Dendritic cell treated with granulocyte-macrophage colony-stimulating factor and Interleukin-4, amounts not matched to agents 40 ng/mL and 50 ng/mL, for 4 days (primary cell): ENCODE measurements around the gene EIF4G3.

Source experiments
- H3K27ac Mint-ChIP-seq: one replicate; pipeline ENCODE4 v1.8.0; 2022; ENCODE audit warnings: mild to moderate bottlenecking, mixed read lengths
- H3K27me3 Mint-ChIP-seq: one replicate; pipeline ENCODE4 v1.8.0; 2022; ENCODE audit warnings: mild to moderate bottlenecking, mixed read lengths
- H3K36me3 Mint-ChIP-seq: one replicate; pipeline ENCODE4 v1.8.0; 2022; ENCODE audit warnings: low read depth, mixed read lengths
- H3K4me1 Mint-ChIP-seq: one replicate; pipeline ENCODE4 v1.8.0; 2022; ENCODE audit warnings: low read depth, mixed read lengths
- H3K4me3 Mint-ChIP-seq: one replicate; pipeline ENCODE4 v1.8.0; 2022; ENCODE audit warnings: mild to moderate bottlenecking, moderate library complexity, mixed read lengths
- H3K9me3 Mint-ChIP-seq: one replicate; pipeline ENCODE4 v1.8.0; 2022; ENCODE audit warnings: mixed read lengths
- intact Hi-C: fragments of 100-400 bp; cut with micrococcal nuclease; formaldehyde crosslinking; loops from one replicate; pipeline ENCODE4 v1.15.0; 2022

EIF4G3 gene

GRCh38 chr1:21089299-21089698, 87.4 kb downstream of the EIF4G3 start:
- Mint-ChIP-seq H3K36me3 (peaks cover 43% of the 10 kb centered on the region), H3K27me3 (no peaks in the 10 kb centered on the region), H3K4me3 (peak overlapping the region; percentile 67), H3K27ac (peak overlapping the region; percentile 89), H3K4me1 (peaks cover 52% of the 10 kb centered on the region), H3K9me3 (no peaks in the 10 kb centered on the region)
- intact Hi-C loops, result loop anchor here (10.0 kb wide), 1 partner anchor 86 kb away; the partner anchor contains the start of gene EIF4G3

DNA sequence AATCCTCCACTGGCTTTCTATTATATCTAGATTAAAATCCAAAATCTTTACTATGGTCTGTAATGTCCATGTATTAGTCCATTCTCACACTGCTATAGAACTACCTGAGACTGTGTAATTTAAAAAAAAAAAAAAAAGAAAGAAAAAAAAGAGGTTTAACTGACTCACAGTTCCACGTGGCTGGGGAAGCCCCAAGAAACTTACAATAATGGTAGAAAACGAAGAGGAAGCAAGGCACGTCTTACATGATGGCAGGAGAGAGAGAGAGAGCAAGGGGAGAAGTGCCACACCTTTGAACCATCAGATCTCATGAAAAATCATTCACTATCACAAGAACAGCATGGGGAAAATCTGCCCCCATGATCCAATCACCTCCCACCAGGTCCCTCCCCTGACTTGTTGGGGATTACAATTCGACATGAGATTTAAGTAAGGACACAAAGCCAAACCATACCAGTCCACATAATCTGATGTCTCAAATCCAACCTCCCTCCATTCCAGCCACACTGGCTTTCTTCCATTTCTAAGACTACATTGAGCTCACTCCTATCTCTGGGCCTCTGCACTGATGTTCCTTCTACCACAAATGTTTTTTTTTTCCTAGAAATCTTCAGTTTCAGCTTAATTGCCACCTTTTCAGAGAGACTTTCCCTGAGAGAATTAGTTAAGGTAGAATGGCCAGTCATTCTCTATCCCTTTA, 92.4 kb downstream of the EIF4G3 start:
- Mint-ChIP-seq H3K9me3 (no peaks in the 10 kb centered on the region), H3K4me3 (no peak overlapping the region), H3K36me3 (peaks cover 71% of the 10 kb centered on the region), H3K4me1 (peaks cover 29% of the 10 kb centered on the region), H3K27me3 (no peaks in the 10 kb centered on the region), H3K27ac (no peak overlapping the region)
- intact Hi-C loops, result loop anchor here (10.0 kb wide), 1 partner anchor 91 kb away; the partner anchor contains the start of gene EIF4G3

DNA sequence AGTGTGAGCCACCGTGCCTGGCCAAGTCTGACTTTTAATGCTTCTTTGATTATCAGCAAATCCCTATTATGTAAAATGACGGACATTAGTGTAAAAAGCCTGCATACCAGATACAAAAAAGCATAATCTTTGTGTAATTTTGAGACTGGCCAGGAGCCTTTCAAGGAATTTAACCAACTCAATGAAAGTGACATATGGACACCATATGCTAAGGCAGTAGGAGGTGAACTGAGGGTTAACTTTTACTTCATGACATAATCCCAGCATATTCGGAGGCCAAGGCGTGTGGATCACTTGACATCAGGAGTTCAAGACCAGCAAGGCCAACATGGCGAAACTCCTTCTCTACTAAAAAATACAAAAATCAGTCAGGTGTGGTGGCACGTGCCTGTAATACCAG, 94.6 kb downstream of the EIF4G3 start:
- Mint-ChIP-seq H3K9me3 (no peaks in the 10 kb centered on the region), H3K4me3 (no peak overlapping the region), H3K27ac (no peak overlapping the region), H3K4me1 (peaks cover 23% of the 10 kb centered on the region), H3K27me3 (no peaks in the 10 kb centered on the region), H3K36me3 (peaks cover 71% of the 10 kb centered on the region)
- intact Hi-C loops, result loop anchor here (10.0 kb wide), 1 partner anchor 93 kb away; the partner anchor contains the start of gene EIF4G3

- H3K4me1 Mint-ChIP-seq, result peaks cover 18% of the 10 kb centered on the region
- H3K27ac Mint-ChIP-seq, result no peak overlapping the region
Measured at GRCh38 chr1:21077085-21077484, 99.6 kb downstream of the EIF4G3 start.

GRCh38 chr1:21072721-21073120, 104.0 kb downstream of the EIF4G3 start:
- intact Hi-C loops, result no loop called here

More at GRCh38 chr1:21077085-21077484, 99.6 kb downstream of the EIF4G3 start:
- no peaks in the 10 kb centered on the region for H3K9me3 Mint-ChIP-seq
- intact Hi-C loops, result no loop called here
- peaks cover 51% of the 10 kb centered on the region for H3K36me3 Mint-ChIP-seq
- no peak overlapping the region for H3K4me3 Mint-ChIP-seq
- H3K27me3 Mint-ChIP-seq, result no peaks in the 10 kb centered on the region

DNA sequence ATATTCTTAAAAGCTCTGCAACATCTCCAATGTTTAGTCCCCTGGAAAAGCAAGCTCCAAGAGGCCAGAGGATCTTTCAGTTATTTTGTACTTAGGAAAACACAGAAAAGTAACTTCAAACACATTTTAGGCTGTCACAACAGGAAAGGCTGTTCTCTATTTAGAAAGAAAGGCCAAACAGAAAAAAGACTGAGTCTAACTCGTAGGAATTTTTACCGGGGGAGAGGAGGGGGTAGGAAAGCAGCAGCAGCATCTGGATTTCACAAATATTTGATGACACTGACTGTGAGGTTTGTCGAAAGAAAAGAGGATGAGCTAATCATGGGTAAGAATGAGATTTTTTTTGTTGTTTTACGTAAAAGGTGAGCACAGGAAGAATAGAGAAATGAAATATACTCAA, 107.1 kb downstream of the EIF4G3 start:
- no peak overlapping the region for H3K4me3 Mint-ChIP-seq
- H3K27me3 Mint-ChIP-seq, result no peaks in the 10 kb centered on the region
- H3K36me3 Mint-ChIP-seq, result peaks cover 16% of the 10 kb centered on the region
- H3K4me1 Mint-ChIP-seq, result peaks cover 9% of the 10 kb centered on the region
- H3K27ac Mint-ChIP-seq, result no peak overlapping the region
- intact Hi-C loops, result loop anchor here (10.0 kb wide), 1 partner anchor 45 kb away; no protein-coding TSS in a partner anchor
- no peaks in the 10 kb centered on the region for H3K9me3 Mint-ChIP-seq

More at GRCh38 chr1:21072721-21073120, 104.0 kb downstream of the EIF4G3 start:
- H3K9me3 Mint-ChIP-seq, result no peaks in the 10 kb centered on the region
- no peaks in the 10 kb centered on the region for H3K27me3 Mint-ChIP-seq
- H3K4me3 Mint-ChIP-seq, result no peak overlapping the region
- no peak overlapping the region for H3K27ac Mint-ChIP-seq
- peaks cover 36% of the 10 kb centered on the region for H3K36me3 Mint-ChIP-seq
- H3K4me1 Mint-ChIP-seq, result peaks cover 28% of the 10 kb centered on the region

GRCh38 chr1:21068937-21069336, 107.8 kb downstream of the EIF4G3 start:
- Mint-ChIP-seq H3K36me3 (peaks cover 16% of the 10 kb centered on the region), H3K4me3 (no peak overlapping the region), H3K4me1 (peaks cover 9% of the 10 kb centered on the region), H3K9me3 (no peaks in the 10 kb centered on the region), H3K27me3 (no peaks in the 10 kb centered on the region), H3K27ac (no peak overlapping the region)
- intact Hi-C loops, result loop anchor here (10.0 kb wide), 1 partner anchor 46 kb away; no protein-coding TSS in a partner anchor

DNA sequence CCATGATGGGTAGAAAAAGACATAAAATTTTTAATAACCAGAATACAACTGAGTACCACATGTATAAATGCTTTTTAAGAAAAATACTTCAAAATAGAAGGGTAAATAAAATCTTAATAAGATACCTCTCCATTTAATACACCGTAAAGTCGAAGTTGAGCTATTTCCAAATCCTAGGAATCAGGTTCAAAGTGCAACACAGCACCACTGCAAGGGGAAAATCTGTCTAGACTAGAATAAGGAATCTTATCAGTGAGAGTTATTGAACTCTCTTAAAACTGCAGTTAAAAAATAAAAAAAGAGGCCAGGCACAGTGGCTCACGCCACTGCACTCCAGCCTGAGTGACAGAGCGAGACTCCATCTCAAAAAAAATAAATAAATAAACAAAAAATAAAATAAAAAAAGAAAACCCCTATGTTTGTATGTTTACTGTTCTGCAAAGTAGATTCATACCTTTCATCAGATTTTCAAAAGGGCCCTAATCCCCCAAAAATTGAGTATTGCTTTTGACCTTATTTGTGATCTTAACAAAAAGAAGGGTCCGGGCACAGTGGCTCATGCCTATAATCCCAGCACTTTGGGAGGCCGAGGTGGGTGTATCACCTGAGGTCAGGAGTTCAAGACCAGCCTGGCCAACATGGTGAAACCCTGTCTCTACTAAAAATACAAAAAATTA, 109.0 kb downstream of the EIF4G3 start:
- Mint-ChIP-seq H3K27me3 (no peaks in the 10 kb centered on the region), H3K9me3 (no peaks in the 10 kb centered on the region), H3K4me3 (no peak overlapping the region), H3K36me3 (peaks cover 16% of the 10 kb centered on the region), H3K4me1 (peaks cover 9% of the 10 kb centered on the region), H3K27ac (no peak overlapping the region)
- intact Hi-C loops, result loop anchor here (10.0 kb wide), 1 partner anchor 47 kb away; no protein-coding TSS in a partner anchor

GRCh38 chr1:21066356-21067012, 110.2 kb downstream of the EIF4G3 start:
- Mint-ChIP-seq H3K4me3 (no peak overlapping the region), H3K9me3 (no peaks in the 10 kb centered on the region), H3K36me3 (peaks cover 12% of the 10 kb centered on the region), H3K27ac (no peak overlapping the region), H3K27me3 (no peaks in the 10 kb centered on the region), H3K4me1 (peaks cover 6% of the 10 kb centered on the region)
- intact Hi-C loops, result loop anchor here (10.0 kb wide), 1 partner anchor 48 kb away; no protein-coding TSS in a partner anchor

DNA sequence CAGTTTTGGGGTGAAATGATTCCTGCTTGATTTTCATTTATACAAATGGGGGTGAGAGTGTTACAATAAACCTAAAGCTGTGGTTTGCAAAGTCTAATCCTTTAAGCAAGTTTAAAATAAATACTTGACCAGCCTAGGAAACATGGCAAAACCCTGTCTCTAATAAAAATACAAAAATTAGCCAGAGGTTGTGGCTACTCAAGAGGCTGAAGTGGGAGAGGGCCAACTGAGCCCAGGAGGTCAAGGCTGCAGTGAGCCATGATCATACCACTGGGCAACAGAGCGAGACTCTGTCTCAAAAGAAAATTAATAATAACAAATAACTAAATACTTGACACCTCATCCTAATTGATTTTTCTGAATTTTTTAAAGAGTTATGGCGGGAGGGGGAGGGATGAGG, 110.8 kb downstream of the EIF4G3 start:
- no peaks in the 10 kb centered on the region for H3K27me3 Mint-ChIP-seq
- H3K4me1 Mint-ChIP-seq, result peaks cover 5% of the 10 kb centered on the region
- no peaks in the 10 kb centered on the region for H3K9me3 Mint-ChIP-seq
- H3K4me3 Mint-ChIP-seq, result no peak overlapping the region
- H3K27ac Mint-ChIP-seq, result no peak overlapping the region
- intact Hi-C loops, result loop anchor here (10.0 kb wide), 1 partner anchor 49 kb away; no protein-coding TSS in a partner anchor
- H3K36me3 Mint-ChIP-seq, result peaks cover 7% of the 10 kb centered on the region

- Mint-ChIP-seq H3K27ac (no peak overlapping the region), H3K4me1 (peaks cover 7% of the 10 kb centered on the region), H3K27me3 (no peaks in the 10 kb centered on the region), H3K4me3 (no peak overlapping the region), H3K9me3 (no peaks in the 10 kb centered on the region), H3K36me3 (no peaks in the 10 kb centered on the region)
- intact Hi-C loops, result loop anchor here (10.0 kb wide), 1 partner anchor 51 kb away; no protein-coding TSS in a partner anchor
Measured at GRCh38 chr1:21064057-21064456, 112.6 kb downstream of the EIF4G3 start.

- Mint-ChIP-seq H3K27ac (no peak overlapping the region), H3K4me1 (peaks cover 22% of the 10 kb centered on the region), H3K36me3 (no peaks in the 10 kb centered on the region), H3K27me3 (no peaks in the 10 kb centered on the region), H3K9me3 (no peaks in the 10 kb centered on the region), H3K4me3 (no peak overlapping the region)
- intact Hi-C loops, result loop anchor here (10.0 kb wide), 1 partner anchor 54 kb away; no protein-coding TSS in a partner anchor
Measured at GRCh38 chr1:21060523-21060922, 116.2 kb downstream of the EIF4G3 start.

DNA sequence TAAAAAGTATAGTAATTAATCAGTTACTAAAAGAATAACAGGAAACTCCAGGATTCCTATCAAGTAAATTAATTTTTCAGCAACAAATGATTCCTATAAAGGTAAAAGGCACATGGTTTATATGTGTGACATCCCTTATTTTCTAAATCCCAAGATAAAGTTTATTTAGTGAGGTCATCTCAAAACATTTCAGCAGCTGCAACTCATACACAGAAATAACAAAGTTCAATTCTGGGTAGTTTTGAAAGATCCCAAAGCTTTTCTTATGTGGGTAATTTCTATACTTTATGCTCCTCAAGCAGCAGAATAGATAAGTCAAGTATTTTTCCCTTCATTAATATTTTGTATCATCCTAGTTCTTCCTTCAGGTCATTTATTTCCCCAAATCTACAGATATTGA, 117.7 kb downstream of the EIF4G3 start:
- intact Hi-C loops, result loop anchor here (10.0 kb wide), 1 partner anchor 116 kb away; the partner anchor contains the start of gene EIF4G3
- peaks cover 22% of the 10 kb centered on the region for H3K4me1 Mint-ChIP-seq
- peak overlapping the region; percentile 51 for H3K27ac Mint-ChIP-seq
- H3K4me3 Mint-ChIP-seq, result no peak overlapping the region
- H3K9me3 Mint-ChIP-seq, result no peaks in the 10 kb centered on the region
- H3K36me3 Mint-ChIP-seq, result no peaks in the 10 kb centered on the region
- H3K27me3 Mint-ChIP-seq, result no peaks in the 10 kb centered on the region
